LNCAP (cell line): ENCODE measurements around the gene MACC1.

Experiments
- CTCF ChIP-seq: fragments of 450-650 bp; IDR thresholded peaks from 2 replicates; pipeline ENCODE4 v1.5.1; 2017; ENCODE audit warnings: mild to moderate bottlenecking

The MACC1 gene

GRCh38 chr7:20220921-20221547, 3.9 kb upstream of the MACC1 start:
- no peak for TF ChIP-seq CTCF

- no peak for TF ChIP-seq CTCF
Observed at GRCh38 chr7:20220293-20220761, 3.1 kb upstream of the MACC1 start.

- no peak for TF ChIP-seq CTCF
Observed at GRCh38 chr7:20219446-20220292, 2.5 kb upstream of the MACC1 start.

GRCh38 chr7:20219062-20219445, 1.9 kb upstream of the MACC1 start:
- TF ChIP-seq CTCF: no peak

GRCh38 chr7:20218279-20218678, 1.1 kb upstream of the MACC1 start:
- TF ChIP-seq CTCF: no peak

GRCh38 chr7:20216406-20217036, 663 bp downstream of the MACC1 start:
- no peak for TF ChIP-seq CTCF

GRCh38 chr7:20214921-20215669, 2.1 kb downstream of the MACC1 start:
- TF ChIP-seq CTCF: no peak
